ENCODE data around the gene LGSN. TPM values are rescaled to one million over a fixed set of nuclear protein-coding genes. Genes with fewer than 3 reads are reported as not detected.
"Not testable (repeated sequence)": the region's sequence is repeated elsewhere in the genome, so short reads cannot be mapped to it uniquely, and the experiment has no call there.

The LGSN gene
- total and polyA plus RNA-seq, 2 donors from 2014 or later, result 0.19 to 0.26 TPM

- Histone ChIP-seq H3K27ac (ENCODE audit: low read depth in 2 of 2, low read length in 2 of 2) (no peak overlapping the region), H3K27me3 (ENCODE audit: control insufficient read depth, insufficient read depth, low read length) (no peaks in the 10 kb centered on the region), H3K9ac (ENCODE audit: low read length in 3 of 3) (no peak overlapping the region), H3K9me3 (ENCODE audit: control insufficient read depth in 2 of 3, insufficient read depth in 1 of 3, low read length in 3 of 3) (no peaks in the 10 kb centered on the region), H3K36me3 (ENCODE audit: control insufficient read depth in 2 of 3, insufficient read depth in 3 of 3, low read length in 3 of 3) (no peaks in the 10 kb centered on the region), H3K4me1 (ENCODE audit: control insufficient read depth in 2 of 3, insufficient read depth in 2 of 3, low read depth in 1 of 3, low read length in 3 of 3) (no peaks in the 10 kb centered on the region), H3K4me3 (ENCODE audit: low read length in 3 of 3) (no peak overlapping the region)
- FAIRE-seq (no peak), DNase-seq (no peak)
- no peak for TF ChIP-seq CTCF (IDR thresholded peaks at IDR 0.05; ENCODE audit: borderline replicate concordance, extremely low read depth, insufficient read depth)
- intact Hi-C loops (cut with DNase I), result no loop called here
Observed at GRCh38 chr6:63346217-63346835, 26.5 kb upstream of the LGSN start.

GRCh38 chr6:63340351-63340750, 20.6 kb upstream of the LGSN start:
- DNase-seq (no peak), FAIRE-seq (no peak)
- Histone ChIP-seq H3K27ac (ENCODE audit: low read depth in 2 of 2, low read length in 2 of 2) (no peak overlapping the region), H3K4me1 (ENCODE audit: control insufficient read depth in 2 of 3, insufficient read depth in 2 of 3, low read depth in 1 of 3, low read length in 3 of 3) (no peaks in the 10 kb centered on the region), H3K27me3 (ENCODE audit: control insufficient read depth, insufficient read depth, low read length) (no peaks in the 10 kb centered on the region), H3K36me3 (ENCODE audit: control insufficient read depth in 2 of 3, insufficient read depth in 3 of 3, low read length in 3 of 3) (no peaks in the 10 kb centered on the region), H3K9me3 (ENCODE audit: control insufficient read depth in 2 of 3, insufficient read depth in 1 of 3, low read length in 3 of 3) (no peaks in the 10 kb centered on the region), H3K9ac (ENCODE audit: low read length in 3 of 3) (no peak overlapping the region), H3K4me3 (ENCODE audit: low read length in 3 of 3) (no peak overlapping the region)
- no peak for TF ChIP-seq CTCF (IDR thresholded peaks at IDR 0.05; ENCODE audit: borderline replicate concordance, extremely low read depth, insufficient read depth)
- intact Hi-C loops (cut with DNase I), result no loop called here

GRCh38 chr6:63334652-63335051, 14.9 kb upstream of the LGSN start:
- H3K9ac ChIP-seq (ENCODE audit: low read length in 3 of 3); H3K27ac ChIP-seq (ENCODE audit: low read depth in 2 of 2, low read length in 2 of 2); FAIRE-seq; DNase-seq; H3K36me3 ChIP-seq (ENCODE audit: control insufficient read depth in 2 of 3, insufficient read depth in 3 of 3, low read length in 3 of 3); intact Hi-C loops (cut with DNase I); H3K9me3 ChIP-seq (ENCODE audit: control insufficient read depth in 2 of 3, insufficient read depth in 1 of 3, low read length in 3 of 3); H3K27me3 ChIP-seq (ENCODE audit: control insufficient read depth, insufficient read depth, low read length); H3K4me3 ChIP-seq (ENCODE audit: low read length in 3 of 3); H3K4me1 ChIP-seq (ENCODE audit: control insufficient read depth in 2 of 3, insufficient read depth in 2 of 3, low read depth in 1 of 3, low read length in 3 of 3): not testable (repeated sequence)

- intact Hi-C loops (cut with DNase I), result no loop called here
- no peaks in the 10 kb centered on the region for H3K27me3 ChIP-seq (ENCODE audit: control insufficient read depth, insufficient read depth, low read length)
- H3K27ac ChIP-seq (ENCODE audit: low read depth in 2 of 2, low read length in 2 of 2), result no peak overlapping the region
- H3K4me3 ChIP-seq (ENCODE audit: low read length in 3 of 3), result no peak overlapping the region
- no peaks in the 10 kb centered on the region for H3K4me1 ChIP-seq (ENCODE audit: control insufficient read depth in 2 of 3, insufficient read depth in 2 of 3, low read depth in 1 of 3, low read length in 3 of 3)
- no peak for DNase-seq
- TF ChIP-seq CTCF (IDR thresholded peaks at IDR 0.05; ENCODE audit: borderline replicate concordance, extremely low read depth, insufficient read depth), result no peak
- no peak for FAIRE-seq
- H3K9me3 ChIP-seq (ENCODE audit: control insufficient read depth in 2 of 3, insufficient read depth in 1 of 3, low read length in 3 of 3), result no peaks in the 10 kb centered on the region
- no peaks in the 10 kb centered on the region for H3K36me3 ChIP-seq (ENCODE audit: control insufficient read depth in 2 of 3, insufficient read depth in 3 of 3, low read length in 3 of 3)
- H3K9ac ChIP-seq (ENCODE audit: low read length in 3 of 3), result no peak overlapping the region
Observed at GRCh38 chr6:63333440-63333839, 13.7 kb upstream of the LGSN start.

- H3K27ac ChIP-seq (ENCODE audit: low read depth in 2 of 2, low read length in 2 of 2); DNase-seq; H3K36me3 ChIP-seq (ENCODE audit: control insufficient read depth in 2 of 3, insufficient read depth in 3 of 3, low read length in 3 of 3); H3K27me3 ChIP-seq (ENCODE audit: control insufficient read depth, insufficient read depth, low read length); H3K4me3 ChIP-seq (ENCODE audit: low read length in 3 of 3); H3K9me3 ChIP-seq (ENCODE audit: control insufficient read depth in 2 of 3, insufficient read depth in 1 of 3, low read length in 3 of 3); H3K9ac ChIP-seq (ENCODE audit: low read length in 3 of 3); FAIRE-seq; H3K4me1 ChIP-seq (ENCODE audit: control insufficient read depth in 2 of 3, insufficient read depth in 2 of 3, low read depth in 1 of 3, low read length in 3 of 3); intact Hi-C loops (cut with DNase I): not testable (repeated sequence)
Observed at GRCh38 chr6:63326630-63327029, 6.8 kb upstream of the LGSN start.
